ENCODE results near the gene FOXP3.
"Not testable (repeated sequence)": the region's sequence is repeated elsewhere in the genome, so short reads cannot be mapped to it uniquely, and the experiment has no call there.

Gene FOXP3, protein sequence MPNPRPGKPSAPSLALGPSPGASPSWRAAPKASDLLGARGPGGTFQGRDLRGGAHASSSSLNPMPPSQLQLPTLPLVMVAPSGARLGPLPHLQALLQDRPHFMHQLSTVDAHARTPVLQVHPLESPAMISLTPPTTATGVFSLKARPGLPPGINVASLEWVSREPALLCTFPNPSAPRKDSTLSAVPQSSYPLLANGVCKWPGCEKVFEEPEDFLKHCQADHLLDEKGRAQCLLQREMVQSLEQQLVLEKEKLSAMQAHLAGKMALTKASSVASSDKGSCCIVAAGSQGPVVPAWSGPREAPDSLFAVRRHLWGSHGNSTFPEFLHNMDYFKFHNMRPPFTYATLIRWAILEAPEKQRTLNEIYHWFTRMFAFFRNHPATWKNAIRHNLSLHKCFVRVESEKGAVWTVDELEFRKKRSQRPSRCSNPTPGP

DNA sequence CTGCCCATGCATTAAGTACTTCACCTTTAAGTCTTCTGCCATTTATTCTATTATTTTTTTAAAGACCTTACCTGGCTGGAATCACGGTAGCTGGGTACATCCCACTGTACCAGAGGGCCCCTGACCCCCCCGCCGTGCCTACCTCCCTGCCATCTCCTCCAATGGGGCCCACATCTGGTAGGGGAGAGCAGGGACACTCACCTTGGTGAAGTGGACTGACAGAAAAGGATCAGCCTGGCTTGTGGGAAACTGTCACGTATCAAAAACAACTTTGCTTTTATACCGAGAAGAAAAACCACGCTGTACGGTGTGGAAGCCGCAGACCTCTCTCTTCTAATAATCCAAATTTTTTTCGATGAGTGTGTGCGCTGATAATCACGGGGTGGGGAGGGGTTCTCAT is at the start of gene FOXP3:
Gene FOXP3, minus strand, starts transcription at position 251 of the 400 bp plus-strand sequence. CDS start 6,205 bp downstream, outside the sequence.
- DNase-seq (ENCODE audit: low spot score in 2 of 2): no peak
- Histone ChIP-seq H3K36me3 (replicated peaks) (no peaks in the 10 kb centered on the region), H3K9me3 (no peaks in the 10 kb centered on the region), H3K4me3 (no peak within 1 kb of the TSS), H3K27me3 (ENCODE audit: low read depth) (no peaks in the 10 kb centered on the region), H3K4me1 (no peaks in the 10 kb centered on the region; the same call in 1 of the 2 replicates)
- in situ Hi-C loops (cut with MboI; ENCODE audit: low sequenced_read_pairs): no loop called here

- no peak for DNase-seq (ENCODE audit: low spot score in 2 of 2)
- peaks cover 33% of the 10 kb centered on the region for H3K27me3 ChIP-seq (ENCODE audit: low read depth)
- in situ Hi-C loops (cut with MboI; ENCODE audit: low sequenced_read_pairs): no loop called here
- no peaks in the 10 kb centered on the region for H3K36me3 ChIP-seq (replicated peaks)
- no peaks in the 10 kb centered on the region for H3K9me3 ChIP-seq
- H3K4me3 ChIP-seq: no peak overlapping the region
- no peaks in the 10 kb centered on the region for H3K4me1 ChIP-seq
Measured at GRCh38 chrX:49312176-49312575, 47.7 kb upstream of the FOXP3 start.

- H3K27me3 ChIP-seq (ENCODE audit: low read depth): peaks cover 18% of the 10 kb centered on the region
- in situ Hi-C loops (cut with MboI; ENCODE audit: low sequenced_read_pairs): no loop called here
- H3K9me3 ChIP-seq: no peaks in the 10 kb centered on the region
- no peak overlapping the region for H3K4me3 ChIP-seq
- no peaks in the 10 kb centered on the region for H3K4me1 ChIP-seq
- H3K36me3 ChIP-seq (replicated peaks): no peaks in the 10 kb centered on the region
- DNase-seq (ENCODE audit: low spot score in 2 of 2): no peak
Measured at GRCh38 chrX:49310371-49310770, 45.9 kb upstream of the FOXP3 start.

DNA sequence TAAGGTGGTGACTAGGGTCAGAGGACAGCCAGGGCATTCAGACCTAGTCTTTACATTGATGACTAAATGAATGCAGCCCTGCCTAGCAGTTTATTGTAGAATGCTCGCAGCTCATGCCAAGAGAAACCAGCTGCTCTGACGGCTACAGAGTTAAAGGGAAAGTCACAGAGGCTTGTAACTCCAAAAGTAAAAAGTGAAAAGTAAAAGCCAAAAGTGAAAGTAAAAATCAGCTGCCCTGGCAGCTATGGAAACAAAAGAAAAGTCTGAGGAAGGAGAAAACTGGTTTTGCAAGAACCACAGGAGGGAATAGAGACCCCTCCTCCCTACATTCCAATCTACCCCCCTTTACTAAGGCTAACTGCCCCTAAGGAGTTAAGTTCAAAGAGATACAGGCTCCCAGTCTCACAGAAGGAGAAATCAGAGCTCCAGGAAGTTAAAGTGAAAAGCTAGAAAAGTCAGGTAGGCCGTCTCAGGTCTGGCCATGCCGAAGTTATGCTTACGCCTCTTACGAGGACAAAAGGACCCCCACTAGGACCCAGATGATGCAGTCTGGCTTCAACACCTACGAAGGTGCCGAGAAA is 45.0 kb upstream of the FOXP3 start:
- Histone ChIP-seq H3K4me3 (no peak overlapping the region), H3K9me3 (no peaks in the 10 kb centered on the region), H3K4me1 (no peaks in the 10 kb centered on the region), H3K36me3 (replicated peaks) (no peaks in the 10 kb centered on the region), H3K27me3 (ENCODE audit: low read depth) (peaks cover 11% of the 10 kb centered on the region; the same call in 1 of the 2 replicates)
- in situ Hi-C loops (cut with MboI; ENCODE audit: low sequenced_read_pairs): no loop called here
- DNase-seq (ENCODE audit: low spot score in 2 of 2): no peak

DNA sequence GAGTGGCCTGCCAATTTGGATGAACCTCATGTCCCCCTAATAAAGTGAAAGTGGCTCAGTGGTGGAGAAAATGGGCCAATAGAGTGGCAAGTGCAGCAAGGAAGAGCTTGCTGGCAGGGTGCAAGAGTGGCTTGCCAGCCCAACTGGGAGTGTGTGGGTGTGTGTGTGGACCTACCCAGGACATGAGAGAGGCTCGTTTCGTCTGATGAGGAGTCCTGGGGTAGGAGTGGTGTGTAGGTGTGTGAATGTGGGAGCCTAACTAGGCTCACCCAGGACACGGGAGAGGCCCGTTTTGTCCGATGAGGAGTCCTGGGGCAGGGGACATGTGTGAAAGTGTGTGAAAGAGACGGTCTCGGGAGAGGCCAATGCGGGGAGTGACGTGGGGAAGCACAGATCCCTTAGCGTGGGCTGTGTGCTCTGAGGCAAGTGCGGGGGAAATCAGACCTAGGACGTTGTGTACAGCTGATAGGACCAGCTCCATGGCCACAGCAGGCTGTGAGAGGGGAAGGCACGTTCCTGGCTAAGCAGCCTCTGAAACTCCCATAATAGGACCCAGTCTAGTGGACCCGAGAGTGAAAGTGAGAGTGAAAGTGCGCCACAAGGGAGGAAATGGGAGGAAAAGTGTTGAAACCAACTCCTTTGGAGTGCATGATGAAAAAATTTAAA is 44.2 kb upstream of the FOXP3 start:
- DNase-seq (ENCODE audit: low spot score in 2 of 2): no peak
- H3K4me3 ChIP-seq: no peak overlapping the region
- H3K36me3 ChIP-seq (replicated peaks): no peaks in the 10 kb centered on the region
- no peaks in the 10 kb centered on the region for H3K4me1 ChIP-seq
- H3K27me3 ChIP-seq (ENCODE audit: low read depth): peaks cover 4% of the 10 kb centered on the region; the same call in 1 of the 2 replicates
- in situ Hi-C loops (cut with MboI; ENCODE audit: low sequenced_read_pairs): no loop called here
- H3K9me3 ChIP-seq: no peaks in the 10 kb centered on the region

GRCh38 chrX:49307775-49308174 is 43.3 kb upstream of the FOXP3 start:
- H3K9me3 ChIP-seq; H3K27me3 ChIP-seq (ENCODE audit: low read depth); H3K4me3 ChIP-seq; in situ Hi-C loops (cut with MboI; ENCODE audit: low sequenced_read_pairs); DNase-seq (ENCODE audit: low spot score in 2 of 2); H3K4me1 ChIP-seq; H3K36me3 ChIP-seq (replicated peaks): not testable (repeated sequence)

DNA sequence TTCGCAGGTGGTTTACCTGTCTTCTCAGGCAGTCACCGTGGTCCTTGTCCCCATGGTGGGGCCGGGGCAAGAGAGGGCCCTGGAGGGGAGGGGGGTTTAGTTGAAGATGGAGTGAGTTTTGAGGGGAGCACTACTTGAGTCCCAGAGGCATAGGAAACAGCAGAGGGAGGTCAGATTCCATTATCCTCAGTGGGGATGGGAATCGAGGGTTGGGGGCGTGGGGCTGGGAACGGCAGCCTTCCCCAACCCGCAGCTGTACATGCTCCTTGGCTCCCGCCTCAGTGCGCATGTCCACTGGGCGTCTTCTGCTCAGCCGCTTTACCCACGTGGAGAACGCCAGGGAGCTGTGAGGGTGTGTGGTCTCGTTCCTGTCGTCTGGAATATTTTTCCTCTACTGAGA is 38.8 kb upstream of the FOXP3 start, which contains the start of gene GAGE10:
Gene GAGE10, plus strand, starts transcription at position 301 of the 400 bp plus-strand sequence. CDS start 1,214 bp downstream, outside the sequence.
- Histone ChIP-seq H3K9me3 (no peaks in the 10 kb centered on the region), H3K36me3 (replicated peaks) (no peaks in the 10 kb centered on the region), H3K27me3 (ENCODE audit: low read depth) (peaks cover 6% of the 10 kb centered on the region; the same call in 1 of the 2 replicates), H3K4me1 (no peaks in the 10 kb centered on the region), H3K4me3 (no peak within 1 kb of the TSS)
- DNase-seq (ENCODE audit: low spot score in 2 of 2): no peak
- in situ Hi-C loops (cut with MboI; ENCODE audit: low sequenced_read_pairs): no loop called here

GRCh38 chrX:49300703-49301102 is 36.2 kb upstream of the FOXP3 start:
- no peak overlapping the region for H3K4me3 ChIP-seq
- no peak for DNase-seq (ENCODE audit: low spot score in 2 of 2)
- no peaks in the 10 kb centered on the region for H3K4me1 ChIP-seq
- in situ Hi-C loops (cut with MboI; ENCODE audit: low sequenced_read_pairs): no loop called here
- H3K27me3 ChIP-seq (ENCODE audit: low read depth): peaks cover 12% of the 10 kb centered on the region
- H3K9me3 ChIP-seq: no peaks in the 10 kb centered on the region
- no peaks in the 10 kb centered on the region for H3K36me3 ChIP-seq (replicated peaks)

- H3K27me3 ChIP-seq (ENCODE audit: low read depth): peaks cover 12% of the 10 kb centered on the region
- H3K9me3 ChIP-seq; DNase-seq (ENCODE audit: low spot score in 2 of 2); H3K4me1 ChIP-seq; in situ Hi-C loops (cut with MboI; ENCODE audit: low sequenced_read_pairs); H3K36me3 ChIP-seq (replicated peaks); H3K4me3 ChIP-seq: not testable (repeated sequence)
Measured at GRCh38 chrX:49299293-49299692, 34.8 kb upstream of the FOXP3 start.

GRCh38 chrX:49292400-49293362 is 28.2 kb upstream of the FOXP3 start:
- Histone ChIP-seq H3K36me3 (replicated peaks) (no peaks in the 10 kb centered on the region; the same call in 1 of the 2 replicates), H3K4me3 (no peak overlapping the region), H3K4me1 (peaks cover 8% of the 10 kb centered on the region), H3K27me3 (ENCODE audit: low read depth) (peaks cover 6% of the 10 kb centered on the region), H3K9me3 (no peaks in the 10 kb centered on the region)
- DNase-seq (ENCODE audit: low spot score in 2 of 2): peak in 1 of 2 experiments; percentile 30
- in situ Hi-C loops (cut with MboI; ENCODE audit: low sequenced_read_pairs): no loop called here

DNA sequence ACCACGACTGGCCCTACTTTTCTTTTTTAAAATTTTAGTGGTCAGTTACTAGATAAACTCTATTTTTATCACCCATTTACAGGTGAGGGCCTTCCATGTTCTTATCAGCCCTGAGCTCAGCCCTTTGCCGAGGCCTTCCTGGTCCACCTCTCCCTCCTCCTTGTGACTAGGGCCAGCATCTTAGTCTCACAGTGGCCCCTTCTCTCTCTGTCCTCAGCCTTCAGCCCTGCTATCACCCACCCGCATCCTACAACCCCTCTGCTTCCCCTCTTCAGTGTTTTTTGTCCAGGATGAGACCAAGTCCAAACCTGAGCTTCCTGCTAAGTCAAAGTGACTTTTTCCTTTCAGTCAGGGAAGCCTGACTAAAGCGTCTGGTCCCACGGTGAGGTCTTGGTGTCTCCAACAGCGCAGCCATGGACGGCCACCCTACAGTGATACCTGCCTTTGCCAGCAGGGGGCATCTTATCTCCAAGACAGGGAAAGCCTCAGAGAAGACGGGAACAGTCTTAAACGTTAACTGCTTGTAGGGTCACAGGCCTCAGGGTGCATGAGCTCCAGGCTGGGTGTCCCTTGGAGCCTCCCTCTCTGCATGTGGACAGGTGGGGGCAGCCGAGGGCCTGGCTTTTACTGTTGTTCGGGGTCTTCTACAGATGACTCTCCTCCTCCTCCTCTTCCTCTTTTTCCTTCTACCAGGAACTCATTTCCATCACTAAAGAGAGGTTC is 27.3 kb upstream of the FOXP3 start:
- Histone ChIP-seq H3K9me3 (no peaks in the 10 kb centered on the region), H3K4me1 (peaks cover 8% of the 10 kb centered on the region), H3K4me3 (no peak overlapping the region), H3K36me3 (replicated peaks) (no peaks in the 10 kb centered on the region; the same call in 1 of the 2 replicates), H3K27me3 (ENCODE audit: low read depth) (peaks cover 4% of the 10 kb centered on the region)
- in situ Hi-C loops (cut with MboI; ENCODE audit: low sequenced_read_pairs): no loop called here
- DNase-seq (ENCODE audit: low spot score in 2 of 2): peak; percentile 62 to 92

- DNase-seq (ENCODE audit: low spot score in 2 of 2): no peak
- in situ Hi-C loops (cut with MboI; ENCODE audit: low sequenced_read_pairs): no loop called here
- peaks cover 8% of the 10 kb centered on the region for H3K4me1 ChIP-seq
- H3K4me3 ChIP-seq: no peak overlapping the region
- no peaks in the 10 kb centered on the region for H3K27me3 ChIP-seq (ENCODE audit: low read depth)
- H3K36me3 ChIP-seq (replicated peaks): no peaks in the 10 kb centered on the region; the same call in 1 of the 2 replicates
- no peaks in the 10 kb centered on the region for H3K9me3 ChIP-seq
Measured at GRCh38 chrX:49290215-49290614, 25.7 kb upstream of the FOXP3 start.
